K562 (cell line): ENCODE data around the gene NANOG. TPM values are rescaled to one million over a fixed set of nuclear protein-coding genes. Genes with fewer than 3 reads are reported as not detected.
"Not testable (repeated sequence)": the region's sequence is repeated elsewhere in the genome, so short reads cannot be mapped to it uniquely, and the experiment has no call there.

Experiments used
- ATAC-seq: fragments of 200-7000 bp; cut with Tn5 transposase; 3 replicates; pipeline ENCODE4 v1.9.1; 2020; ENCODE audit warnings: moderate library complexity
- BruUV-seq: library from RNA; stranded (reverse); fragments of 400-500 nt; replicated peaks from 2 replicates; lab custom pipeline; 2021; lab: Mats Ljungman, UMichigan
- CTCF ChIA-PET: fragments of 300-600 bp; formaldehyde crosslinking; extraction: SDS; loops from one replicate; lab custom pipeline; 2021; ENCODE audit warnings: low intra/inter-chr PET ratio; lab: Yijun Ruan, JAX
- POLR2A ChIA-PET: fragments of 300-600, 350-650 bp; sonication (Branson Sonifier 250); formaldehyde crosslinking; extraction: SDS; loops from one replicate; lab custom pipeline; 2021; ENCODE audit warnings: antibody characterized with exemption, inconsistent platforms; lab: Yijun Ruan, JAX
- DNase-seq, 4 experiments: peaks; one replicate each; pipeline versions ENCODE4 v3.0.0 to v3.0.0-alpha.2; 2011 to 2018; ENCODE audit warnings: low spot score in 3 of 4, mixed read lengths in 3 of 4; ENCODE audit errors: extremely low read depth in 1 of 4
- FAIRE-seq: peaks from 2 replicates; lab custom pipeline; 2011; peaks lifted over from hg19 to GRCh38; lab: Jason Lieb, UNC
- H2AFZ ChIP-seq: 2 replicates; pipeline ENCODE4 v1.6.0; 2011; ENCODE audit warnings: low read depth, low read length, control low read depth, inconsistent platforms
- H3K27ac ChIP-seq: fragments of 200-600 bp; 3 replicates; pipeline ENCODE4 v1.8.0; 2011; ENCODE audit warnings: low read depth, mild to moderate bottlenecking, control low read depth, inconsistent platforms, low read length, moderate library complexity, mixed read lengths; ENCODE audit errors: extremely low read depth
- H3K27me3 ChIP-seq, 2 experiments: fragments of 300-600 bp in 1 of 2; 2 replicates in 1 of 2; 3 replicates in 1 of 2; pipeline versions ENCODE4 v1.6.0 to v1.8.0; 2011; ENCODE audit warnings: inconsistent platforms in 2 of 2, low read length in 2 of 2, mild to moderate bottlenecking in 1 of 2, mixed read lengths in 1 of 2, moderate library complexity in 1 of 2; ENCODE audit not compliant: control insufficient read depth in 2 of 2, insufficient read depth in 2 of 2
- H3K36me3 ChIP-seq: fragments of 300-600 bp; 3 replicates; pipeline ENCODE4 v1.8.0; 2011; ENCODE audit warnings: mild to moderate bottlenecking, low read length, inconsistent platforms; ENCODE audit not compliant: control insufficient read depth, insufficient read depth
- H3K4me1 ChIP-seq, 2 experiments: fragments of 200-600 bp in 1 of 2; replicated peaks in 1 of 2; 2 replicates in 1 of 2; 3 replicates in 1 of 2; pipeline versions ENCODE4 v1.5.1 to v1.8.0; 2011; ENCODE audit warnings: inconsistent platforms in 2 of 2, low read length in 2 of 2, mild to moderate bottlenecking in 1 of 2, mixed read lengths in 1 of 2, moderate library complexity in 1 of 2; ENCODE audit not compliant: control insufficient read depth in 2 of 2, insufficient read depth in 2 of 2
- H3K4me2 ChIP-seq: 2 replicates; pipeline ENCODE4 v1.6.1; 2011; ENCODE audit warnings: low read length, control low read depth, inconsistent platforms, mixed read lengths; ENCODE audit not compliant: insufficient read depth
- H3K4me3 ChIP-seq: fragments of 200-600 bp; sonication (generic), shearing (Covaris generic); 2 replicates; pipeline ENCODE4 v1.5.1; 2016; ENCODE audit warnings: control low read depth, inconsistent platforms
- H3K79me2 ChIP-seq: fragments of 200-600 bp; 3 replicates; pipeline ENCODE4 v1.8.0; 2011; ENCODE audit warnings: low read length, inconsistent platforms; ENCODE audit not compliant: control insufficient read depth, insufficient read depth
- H3K9ac ChIP-seq, 2 experiments: 2 replicates each; pipeline versions ENCODE4 v1.6.0 to v1.6.1; 2011; ENCODE audit warnings: low read depth in 2 of 2, low read length in 2 of 2, control low read depth in 1 of 2, inconsistent platforms in 1 of 2, mild to moderate bottlenecking in 1 of 2, mixed read lengths in 1 of 2; ENCODE audit not compliant: insufficient read depth in 1 of 2
- H3K9me1 ChIP-seq: one replicate; pipeline ENCODE4 v1.6.0; 2011; ENCODE audit warnings: inconsistent platforms, mild to moderate bottlenecking, low read length, moderate library complexity; ENCODE audit not compliant: control insufficient read depth, insufficient read depth
- H3K9me3 ChIP-seq: replicated peaks from 2 replicates; pipeline ENCODE4 v1.5.1; 2011; ENCODE audit warnings: low read depth, low read length, inconsistent platforms; ENCODE audit not compliant: control insufficient read depth, insufficient read depth
- H4K20me1 ChIP-seq: replicated peaks from 2 replicates; pipeline ENCODE4 v1.6.1; 2011; ENCODE audit warnings: low read length, inconsistent platforms, mixed read lengths; ENCODE audit not compliant: control insufficient read depth, insufficient read depth
- NFYB ChIP-seq: IDR thresholded peaks from 2 replicates; pipeline ENCODE4 v1.6.1; 2011; ENCODE audit warnings: mild to moderate bottlenecking, moderate library complexity; ENCODE audit not compliant: insufficient read length; ENCODE audit errors: extremely low read depth
- PML ChIP-seq: IDR thresholded peaks from 2 replicates; pipeline ENCODE4 v1.6.1; 2012; ENCODE audit warnings: low read length, inconsistent platforms
- POLR2G ChIP-seq: fragments of 200-400 bp; formaldehyde crosslinking; IDR thresholded peaks from 2 replicates; pipeline ENCODE4 v1.6.1; 2017; ENCODE audit warnings: low read depth, mild to moderate bottlenecking, antibody characterized with exemption, low read length, moderate library complexity
- RBBP5 ChIP-seq: fragments of 200-600 bp; sonication (generic); IDR thresholded peaks from 2 replicates; pipeline ENCODE4 v1.6.1; 2012; ENCODE audit warnings: borderline replicate concordance, mild to moderate bottlenecking, low read length, control low read depth, inconsistent platforms; ENCODE audit not compliant: insufficient read depth, poor library complexity, severe bottlenecking
- RBFOX2 ChIP-seq: fragments of 200-400 bp; formaldehyde crosslinking; IDR thresholded peaks from 2 replicates; pipeline ENCODE4 v1.6.1; 2017; ENCODE audit warnings: low read depth, mild to moderate bottlenecking, low read length, moderate library complexity
- ZNF696 ChIP-seq: fragments of 250-450 bp; sonication (Bioruptor Pico); conservative IDR thresholded peaks from 2 replicates; pipeline ENCODE4 v1.4.0; 2020; ENCODE audit warnings: mild to moderate bottlenecking, moderate library complexity
- WGBS: fragments of 100-300 bp; shearing (Covaris generic); methylation state at CpG from one replicate; pipeline ENCODE4 v1.1.6; 2016; ENCODE audit warnings: low coverage, mixed read lengths; ENCODE audit not compliant: insufficient coverage; ENCODE audit errors: missing lambda C conversion rate; 5-methylcytosine and 5-hydroxymethylcytosine counted together
- in situ Hi-C: fragments of 300-500 bp; cut with MboI; formaldehyde crosslinking; loops from 4 replicates; pipeline ENCODE4 v1.15.0; 2018; ENCODE audit warnings: inconsistent platforms, mixed read lengths
- intact Hi-C: fragments of 100-400 bp; cut with micrococcal nuclease; formaldehyde crosslinking; loops from 2 replicates; pipeline ENCODE4 v1.14.2; 2022
- polyA plus RNA-seq, 8 experiments: library from polyadenylated mRNA; depleted of rRNA in 4 of 8; stranded (reverse) in 5 of 8; unstranded in 3 of 8; fragments of >200 nt; fragmentation: Nextera tagmentation in 2 of 8; fragmentation: Illumina TruSeq in 1 of 8; extraction: Ambion mirVana in 2 of 8; extraction: Trizol in 1 of 8; gene quantifications; 2 replicates each; pipeline versions ENCODE4 v1.2.1 to v1.2.3, GENCODE V29; 2011 to 2014; ENCODE audit warnings: inconsistent platforms in 1 of 8, missing spikeins in 1 of 8
- total RNA-seq, 7 experiments: library from RNA; depleted of rRNA in 6 of 7; stranded (reverse); fragments of >200 nt in 6 of 7; fragmentation: Illumina TruSeq in 2 of 7; extraction: Trizol in 2 of 7; gene quantifications; 2 replicates each; pipeline versions ENCODE4 v1.2.1 to v1.2.3, GENCODE V29; 2011 to 2021; ENCODE audit warnings: low replicate concordance in 1 of 7
- TF ChIP-seq, protein P1 (sequence below): fragments of 250-450 bp; sonication (Bioruptor Pico); IDR thresholded peaks from 2 replicates; pipeline ENCODE4 v1.8.0; 2021; ENCODE audit warnings: borderline replicate concordance, mild to moderate bottlenecking, moderate library complexity; ENCODE audit not compliant: poor library complexity, severe bottlenecking

The NANOG gene
- total and polyA plus RNA-seq, 9 of the 15 experiments (the other 6 are each of a cell fraction or from before 2014, with no cell fraction given): 0.04 TPM; not detected in 8

DNA sequence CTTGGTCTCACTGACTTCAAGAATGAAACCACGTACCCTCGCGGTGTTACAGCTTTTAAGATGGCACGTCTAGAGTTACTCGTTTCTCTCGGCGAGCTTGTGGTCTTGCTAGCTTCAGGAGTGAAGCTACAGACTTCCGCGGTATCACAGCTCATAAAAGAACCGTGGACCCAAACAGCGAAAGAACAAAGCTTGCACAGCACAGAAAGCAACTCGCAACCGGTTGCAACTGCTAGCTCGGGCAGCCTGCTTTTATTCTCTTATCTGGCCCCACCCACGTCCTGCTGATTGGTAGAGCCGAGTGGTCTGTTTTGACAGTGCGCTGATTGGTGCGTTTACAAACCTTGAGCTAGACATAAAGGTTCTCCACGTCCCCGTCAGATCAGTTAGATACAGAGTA lies 37.8 kb upstream of the NANOG start:
- ChIA-PET POLR2A (no interaction called here), CTCF (no interaction called here)
- no peaks in the 10 kb centered on the region for H3K36me3 ChIP-seq
- FAIRE-seq (no peak), ATAC-seq (no peak; the same call in 2 of the 3 replicates), DNase-seq (peak in 1 of 4 experiments; percentile 2)
- no peaks in the 10 kb centered on the region; a peak in 1 of 5 replicates for H3K4me1 ChIP-seq
- H3K4me3 ChIP-seq: no peak overlapping the region
- WGBS: 22% methylated on average over 19 of the region's 20 CpGs
- H3K9me1 ChIP-seq: no peaks in the 10 kb centered on the region
- H3K79me2 ChIP-seq: no peaks in the 10 kb centered on the region
- no peak overlapping the region for H2AFZ ChIP-seq
- no peaks in the 10 kb centered on the region for H4K20me1 ChIP-seq
- intact Hi-C loops (no loop called here), in situ Hi-C loops (no loop called here)
- no TSS peak for BruUV-seq
- 0 out of 5 replicates have a peak, but pooled peaks cover 0 to 4% of the 10 kb centered on the region in 2 experiments for H3K27me3 ChIP-seq
- H3K4me2 ChIP-seq: no peak overlapping the region; the same call in 1 of the 2 replicates
- TF ChIP-seq RBFOX2: peak; percentile 38
- no peak for TF ChIP-seq POLR2G
- TF ChIP-seq, protein P1, sequence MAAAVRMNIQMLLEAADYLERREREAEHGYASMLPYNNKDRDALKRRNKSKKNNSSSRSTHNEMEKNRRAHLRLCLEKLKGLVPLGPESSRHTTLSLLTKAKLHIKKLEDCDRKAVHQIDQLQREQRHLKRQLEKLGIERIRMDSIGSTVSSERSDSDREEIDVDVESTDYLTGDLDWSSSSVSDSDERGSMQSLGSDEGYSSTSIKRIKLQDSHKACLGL (CRISPR knock-in tag): no peak
- no peak for TF ChIP-seq RBBP5
- no peak for TF ChIP-seq PML
- TF ChIP-seq ZNF696 (CRISPR knock-in tag): no peak
- peak; percentile 51 for TF ChIP-seq NFYB
- no peak overlapping the region for H3K27ac ChIP-seq
- no peak overlapping the region for H3K9ac ChIP-seq
- no peaks in the 10 kb centered on the region for H3K9me3 ChIP-seq

GRCh38 chr12:7751941-7752922 lies 37.0 kb upstream of the NANOG start:
- H3K79me2 ChIP-seq, H2AFZ ChIP-seq, H3K27me3 ChIP-seq, POLR2A ChIA-PET, H3K4me2 ChIP-seq, ATAC-seq, H3K36me3 ChIP-seq, H3K9me3 ChIP-seq, FAIRE-seq, H4K20me1 ChIP-seq, H3K4me3 ChIP-seq, intact Hi-C loops, BruUV-seq, in situ Hi-C loops, H3K9ac ChIP-seq, H3K9me1 ChIP-seq, CTCF ChIA-PET, H3K4me1 ChIP-seq, H3K27ac ChIP-seq, DNase-seq: not testable (repeated sequence)
- WGBS: 47% methylated on average over 13 of the region's 48 CpGs
